ENCODE results near the gene EBNA1BP2. TPM values are rescaled to one million over a fixed set of nuclear protein-coding genes. Genes with fewer than 3 reads are reported as not detected.

The EBNA1BP2 gene
- total and polyA plus RNA-seq, 7 experiments from 2014 or later: 17.8 to 56.5 (median 24.3) TPM

Small RNAs within 50 kb of the gene (microRNA-seq; reads per million reads assigned to microRNA genes)
- gene MIR6733 (ENCODE audit: borderline microRNAs expressed): not detected

Other genes with a start within 250 kb of the EBNA1BP2 start
- 100 to 1,000 TPM in 1 of 5 experiments, 10 to 100 TPM in 4; 43.6 to 123 (median 73.1) TPM for gene SLC2A1, start 213.4 kb downstream of the EBNA1BP2 start, total RNA-seq
- 10 to 100 TPM; 16.6 to 18.6 TPM for gene SLC2A1, start 213.4 kb downstream of the EBNA1BP2 start, polyA plus RNA-seq
- gene CFAP57, start within 50 bp of the EBNA1BP2 start, total RNA-seq: under 1 TPM in 1 of 5 experiments, not detected in 4; 0.07 TPM
- gene CFAP57, start within 50 bp of the EBNA1BP2 start, polyA plus RNA-seq: not detected
- under 1 TPM in 1 of 5 experiments, not detected in 4; 0.21 TPM for gene TMEM125, start 97.7 kb upstream of the EBNA1BP2 start, total RNA-seq
- gene TMEM125, start 97.7 kb upstream of the EBNA1BP2 start, polyA plus RNA-seq: under 1 TPM in 1 of 2 donors, not detected in 1; 0.50 TPM
- not detected for gene C1orf210, start 113.3 kb upstream of the EBNA1BP2 start, total RNA-seq
- not detected for gene C1orf210, start 113.3 kb upstream of the EBNA1BP2 start, polyA plus RNA-seq
- 1 to 10 TPM in 1 of 5 experiments, under 1 TPM in 1, not detected in 3; 0.19 to 1.9 TPM for gene TIE1, start 128.7 kb upstream of the EBNA1BP2 start, total RNA-seq
- not detected for gene TIE1, start 128.7 kb upstream of the EBNA1BP2 start, polyA plus RNA-seq
- under 1 TPM in 2 of 5 experiments, not detected in 3; 0.21 to 0.98 TPM for gene MPL, start 165.5 kb upstream of the EBNA1BP2 start, total RNA-seq
- not detected for gene MPL, start 165.5 kb upstream of the EBNA1BP2 start, polyA plus RNA-seq
- 100 to 1,000 TPM in 1 of 5 experiments, 1 to 10 TPM in 1, under 1 TPM in 3; 0.38 to 101 (median 0.78) TPM for gene CDC20, start 186.7 kb upstream of the EBNA1BP2 start, total RNA-seq
- not detected for gene CDC20, start 186.7 kb upstream of the EBNA1BP2 start, polyA plus RNA-seq
- gene ELOVL1, start 195.7 kb upstream of the EBNA1BP2 start, total RNA-seq: 10 to 100 TPM; 25.9 to 65.3 (median 32.3) TPM
- gene ELOVL1, start 195.7 kb upstream of the EBNA1BP2 start, polyA plus RNA-seq: 10 to 100 TPM; 46.8 to 55.1 TPM
- 10 to 100 TPM; 14.5 to 37.8 (median 30.1) TPM for gene MED8, start 217.5 kb upstream of the EBNA1BP2 start, total RNA-seq
- 10 to 100 TPM; 28.8 to 53.8 TPM for gene MED8, start 217.5 kb upstream of the EBNA1BP2 start, polyA plus RNA-seq
- 100 to 1,000 TPM in 4 of 5 experiments, 10 to 100 TPM in 1; 80.5 to 153 (median 131) TPM for gene SZT2, start 217.6 kb upstream of the EBNA1BP2 start, total RNA-seq
- 1 to 10 TPM; 4.4 to 8.9 TPM for gene SZT2, start 217.6 kb upstream of the EBNA1BP2 start, polyA plus RNA-seq